Mesothelial cell of epicardium (in vitro differentiated cells): Measurements from ENCODE around the gene GIGYF2. TPM values are rescaled to one million over a fixed set of nuclear protein-coding genes. Genes with fewer than 3 reads are reported as not detected.

Experiments
- DNase-seq, 2 experiments: peaks; one replicate each; pipeline ENCODE4 v3.0.0; 2021; ENCODE audit warnings: low spot score in 2 of 2; ENCODE audit not compliant: unreplicated experiment in 2 of 2
- H3K27ac Mint-ChIP-seq: 2 replicates; pipeline ENCODE4 v1.8.0; 2021; ENCODE audit warnings: mixed read lengths
- H3K27me3 Mint-ChIP-seq: 2 replicates; pipeline ENCODE4 v1.8.0; 2021; ENCODE audit warnings: low read depth, mixed read lengths
- H3K36me3 Mint-ChIP-seq: 2 replicates; pipeline ENCODE4 v1.8.0; 2021; ENCODE audit warnings: mixed read lengths
- H3K4me1 Mint-ChIP-seq: 2 replicates; pipeline ENCODE4 v1.8.0; 2021; ENCODE audit warnings: mixed read lengths
- H3K4me3 Mint-ChIP-seq: 2 replicates; pipeline ENCODE4 v1.8.0; 2021; ENCODE audit warnings: mild to moderate bottlenecking, moderate library complexity, mixed read lengths
- H3K9me3 Mint-ChIP-seq: 2 replicates; pipeline ENCODE4 v1.8.0; 2021; ENCODE audit warnings: mixed read lengths
- total RNA-seq: library from RNA; stranded (reverse); gene quantifications from 3 replicates; pipeline ENCODE4 v1.2.1, GENCODE V29; 2021
- TF ChIP-seq, protein P1 (sequence below): fragments of 200-600 bp; sonication (generic); IDR thresholded peaks from one replicate; pipeline ENCODE4 v1.5.0; 2021; ENCODE audit warnings: antibody characterized with exemption; ENCODE audit not compliant: unreplicated experiment

Gene GIGYF2
- total RNA-seq, 1 donor from 2014 or later, result 78.8 TPM

DNA sequence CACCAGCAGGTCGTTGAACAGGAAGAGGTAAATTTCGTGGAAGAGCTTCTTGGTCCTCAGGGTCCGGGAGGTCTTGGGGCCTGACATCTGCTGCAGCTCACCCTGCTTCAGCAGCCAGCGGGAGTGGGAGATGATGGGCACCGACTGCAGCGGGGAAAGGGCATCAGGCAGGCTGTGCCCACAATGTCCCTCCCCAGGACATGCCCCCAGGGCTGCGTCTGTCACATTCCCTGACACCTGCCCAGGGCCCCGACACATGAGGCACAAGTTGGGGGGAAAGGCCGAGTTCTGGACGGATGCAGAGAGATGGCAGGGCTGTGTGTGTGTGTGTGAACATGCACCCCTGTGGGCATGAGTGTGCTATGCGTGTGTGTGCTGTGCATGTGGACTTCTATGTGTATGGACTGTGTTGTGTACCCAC lies 186.9 kb downstream of the GIGYF2 start:
- H3K36me3 Mint-ChIP-seq, result no peaks in the 10 kb centered on the region

DNA sequence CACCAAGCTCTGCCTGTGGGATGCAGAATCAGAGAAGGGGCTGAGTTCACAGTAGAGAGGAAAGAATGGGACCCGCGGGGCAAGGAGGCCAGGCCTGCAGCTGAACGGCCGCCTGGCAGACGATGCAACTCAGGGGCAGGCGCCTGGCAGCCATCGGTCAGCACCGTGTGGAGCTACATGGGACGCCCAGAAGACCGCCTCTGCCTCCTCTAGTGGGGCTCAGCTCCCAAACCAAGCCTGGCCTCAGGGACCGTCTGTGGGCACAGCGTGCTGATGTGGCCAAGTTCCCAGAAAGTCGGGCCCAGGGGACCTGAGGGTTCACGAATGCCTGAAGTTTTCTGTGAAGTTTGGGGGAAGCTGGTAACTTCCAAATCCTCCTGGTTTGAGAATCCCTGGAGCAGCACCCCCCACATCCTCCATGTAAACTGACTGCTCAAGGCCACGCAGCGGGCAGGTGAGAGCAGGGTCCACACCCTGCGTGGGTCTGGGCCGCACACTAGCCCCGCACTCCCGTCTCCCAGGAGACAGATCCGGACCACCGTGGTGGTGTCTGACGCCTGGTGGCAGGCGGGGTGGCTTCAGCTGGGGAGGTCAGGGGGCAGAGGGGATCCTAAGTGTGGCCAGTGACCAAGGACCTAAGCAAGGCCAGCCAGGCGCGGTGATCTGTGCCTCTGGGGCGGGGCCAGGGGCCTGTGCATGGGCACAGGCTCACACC lies 187.6 kb downstream of the GIGYF2 start:
- no peak for DNase-seq
- H3K27ac Mint-ChIP-seq, result no peak overlapping the region
- no peaks in the 10 kb centered on the region for H3K27me3 Mint-ChIP-seq
- no peaks in the 10 kb centered on the region for H3K36me3 Mint-ChIP-seq
- H3K4me1 Mint-ChIP-seq, result peaks cover 15% of the 10 kb centered on the region
- TF ChIP-seq, protein P1, sequence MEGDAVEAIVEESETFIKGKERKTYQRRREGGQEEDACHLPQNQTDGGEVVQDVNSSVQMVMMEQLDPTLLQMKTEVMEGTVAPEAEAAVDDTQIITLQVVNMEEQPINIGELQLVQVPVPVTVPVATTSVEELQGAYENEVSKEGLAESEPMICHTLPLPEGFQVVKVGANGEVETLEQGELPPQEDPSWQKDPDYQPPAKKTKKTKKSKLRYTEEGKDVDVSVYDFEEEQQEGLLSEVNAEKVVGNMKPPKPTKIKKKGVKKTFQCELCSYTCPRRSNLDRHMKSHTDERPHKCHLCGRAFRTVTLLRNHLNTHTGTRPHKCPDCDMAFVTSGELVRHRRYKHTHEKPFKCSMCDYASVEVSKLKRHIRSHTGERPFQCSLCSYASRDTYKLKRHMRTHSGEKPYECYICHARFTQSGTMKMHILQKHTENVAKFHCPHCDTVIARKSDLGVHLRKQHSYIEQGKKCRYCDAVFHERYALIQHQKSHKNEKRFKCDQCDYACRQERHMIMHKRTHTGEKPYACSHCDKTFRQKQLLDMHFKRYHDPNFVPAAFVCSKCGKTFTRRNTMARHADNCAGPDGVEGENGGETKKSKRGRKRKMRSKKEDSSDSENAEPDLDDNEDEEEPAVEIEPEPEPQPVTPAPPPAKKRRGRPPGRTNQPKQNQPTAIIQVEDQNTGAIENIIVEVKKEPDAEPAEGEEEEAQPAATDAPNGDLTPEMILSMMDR, result no peak
- H3K4me3 Mint-ChIP-seq, result no peak overlapping the region
- H3K9me3 Mint-ChIP-seq, result no peaks in the 10 kb centered on the region

More for the DNA sequence above, 186.9 kb downstream of the GIGYF2 start:
- H3K9me3 Mint-ChIP-seq, result no peaks in the 10 kb centered on the region
- H3K4me3 Mint-ChIP-seq, result no peak overlapping the region
- DNase-seq, result no peak
- H3K27me3 Mint-ChIP-seq, result no peaks in the 10 kb centered on the region
- H3K27ac Mint-ChIP-seq, result no peak overlapping the region
- peaks cover 15% of the 10 kb centered on the region for H3K4me1 Mint-ChIP-seq
- TF ChIP-seq, protein P1, result no peak

DNA sequence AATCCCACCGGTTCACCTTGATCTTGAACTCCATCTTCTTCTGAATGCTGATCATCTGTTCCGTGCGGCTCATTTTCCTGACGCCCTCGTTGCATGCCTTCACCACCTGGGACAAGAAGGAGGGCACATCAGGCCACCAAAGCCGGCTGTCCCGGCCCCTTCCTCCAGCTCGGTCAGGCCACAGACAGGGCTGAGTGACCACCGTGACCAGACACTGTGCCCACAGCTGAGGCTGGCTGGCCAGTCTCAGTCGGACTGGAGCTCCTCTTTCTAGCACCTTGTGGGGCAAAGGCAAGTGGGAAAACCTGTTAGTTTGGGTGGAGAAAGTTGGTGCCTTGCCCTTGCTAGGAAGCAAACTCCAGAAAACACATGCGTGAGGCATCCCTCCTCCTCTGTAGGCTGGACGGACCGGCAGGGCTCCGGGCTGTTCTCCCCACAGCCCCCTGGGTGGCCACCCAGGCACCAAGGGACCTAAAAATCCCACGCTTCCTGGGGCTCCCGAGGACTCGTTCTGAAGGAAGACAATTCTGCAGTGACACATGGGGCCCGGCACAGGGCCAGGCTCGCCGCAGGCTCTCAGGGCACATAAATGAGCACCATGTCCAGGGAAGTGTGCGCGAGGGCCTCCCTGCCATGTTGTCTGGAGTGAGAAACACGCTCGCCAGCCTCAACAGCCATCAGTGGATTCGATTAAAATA lies 188.3 kb downstream of the GIGYF2 start:
- H3K27ac Mint-ChIP-seq, result no peak overlapping the region
- DNase-seq, result no peak
- no peaks in the 10 kb centered on the region for H3K27me3 Mint-ChIP-seq
- TF ChIP-seq, protein P1, result no peak
- peaks cover 17% of the 10 kb centered on the region for H3K4me1 Mint-ChIP-seq
- H3K9me3 Mint-ChIP-seq, result no peaks in the 10 kb centered on the region
- no peak overlapping the region for H3K4me3 Mint-ChIP-seq
- H3K36me3 Mint-ChIP-seq, result no peaks in the 10 kb centered on the region

DNA sequence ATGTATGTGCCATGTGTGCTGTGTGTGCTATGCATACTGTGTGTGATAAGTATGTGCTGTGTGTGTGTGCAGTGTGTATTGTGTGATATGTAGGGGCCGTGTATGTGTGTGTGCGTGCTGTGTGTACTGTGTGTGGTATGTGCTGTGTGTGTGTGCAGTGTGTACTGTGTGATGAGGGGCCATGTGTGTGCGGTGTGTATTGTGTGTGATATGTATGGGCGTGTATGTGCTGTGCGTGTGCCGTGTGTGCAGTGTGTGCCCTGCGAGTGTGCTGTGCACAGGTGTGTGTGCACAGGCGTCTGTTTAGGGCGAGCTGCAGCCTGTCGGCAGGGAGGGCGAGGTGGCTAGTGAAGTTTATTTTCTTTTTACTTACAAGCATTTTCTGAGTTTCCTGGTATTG lies 189.0 kb downstream of the GIGYF2 start:
- Mint-ChIP-seq H3K27me3 (no peaks in the 10 kb centered on the region), H3K4me3 (no peak overlapping the region), H3K9me3 (no peaks in the 10 kb centered on the region), H3K4me1 (peaks cover 25% of the 10 kb centered on the region), H3K36me3 (no peaks in the 10 kb centered on the region), H3K27ac (no peak overlapping the region)
- DNase-seq, result no peak
- TF ChIP-seq, protein P1, result no peak

DNA sequence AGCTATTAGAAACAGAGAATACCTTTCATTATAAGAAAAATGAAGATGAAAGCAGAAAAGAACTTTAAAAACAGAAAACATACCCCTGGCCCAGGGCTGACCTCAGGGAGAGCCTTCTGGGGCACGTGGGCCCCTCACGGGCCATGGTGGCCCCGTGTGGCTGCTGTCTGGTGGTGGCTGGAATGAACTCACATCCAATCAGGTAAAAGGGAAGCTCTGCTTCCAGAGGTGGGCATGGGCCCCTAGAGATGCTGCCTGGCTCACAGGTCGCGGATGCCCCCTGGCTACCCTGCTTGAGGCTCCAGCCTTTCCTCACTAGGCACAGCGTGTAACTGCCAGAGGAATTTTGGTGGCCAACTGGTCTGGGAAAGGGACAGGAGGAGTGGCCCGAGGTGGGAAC lies 189.5 kb downstream of the GIGYF2 start:
- TF ChIP-seq, protein P1, result no peak
- no peak overlapping the region for H3K27ac Mint-ChIP-seq
- no peaks in the 10 kb centered on the region for H3K36me3 Mint-ChIP-seq
- peaks cover 29% of the 10 kb centered on the region for H3K4me1 Mint-ChIP-seq
- DNase-seq, result no peak
- H3K9me3 Mint-ChIP-seq, result no peaks in the 10 kb centered on the region
- no peaks in the 10 kb centered on the region for H3K27me3 Mint-ChIP-seq
- H3K4me3 Mint-ChIP-seq, result no peak overlapping the region
